Renal cortical epithelial cell (primary cell): ENCODE results near the gene SEPTIN7. TPM values are rescaled to one million over a fixed set of nuclear protein-coding genes. Genes with fewer than 3 reads are reported as not detected.

Source experiments
- DNase-seq: peaks from one replicate; pipeline ENCODE4 v3.0.0-alpha.2; 2011; ENCODE audit warnings: low read depth
- total RNA-seq: library from RNA; depleted of rRNA; stranded (reverse); fragments of >200 nt; gene quantifications from 2 replicates; pipeline ENCODE4 v1.2.3, GENCODE V29; 2014

SEPTIN7 gene
- total RNA-seq, 1 donor from 2014 or later, result 315 TPM

DNA sequence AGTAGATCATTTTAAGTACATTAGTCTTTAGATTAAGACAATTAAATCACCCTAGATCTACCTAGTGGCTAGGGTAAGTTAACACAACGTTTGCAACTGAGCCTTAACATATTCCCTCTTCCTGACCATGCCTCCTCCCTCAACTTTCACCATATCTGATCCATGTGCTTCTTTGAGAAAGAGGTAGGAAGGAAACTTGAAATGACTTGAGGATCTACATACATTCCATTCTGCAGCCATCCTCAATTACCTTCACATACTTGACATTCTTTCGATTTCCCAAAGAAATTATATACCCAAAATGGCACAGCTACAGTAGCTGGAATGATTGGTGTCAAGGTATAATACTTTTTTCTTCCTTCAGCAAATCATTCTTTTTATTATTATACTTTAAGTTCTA, 12.9 kb upstream of the SEPTIN7 start:
- DNase-seq, result no peak

DNA sequence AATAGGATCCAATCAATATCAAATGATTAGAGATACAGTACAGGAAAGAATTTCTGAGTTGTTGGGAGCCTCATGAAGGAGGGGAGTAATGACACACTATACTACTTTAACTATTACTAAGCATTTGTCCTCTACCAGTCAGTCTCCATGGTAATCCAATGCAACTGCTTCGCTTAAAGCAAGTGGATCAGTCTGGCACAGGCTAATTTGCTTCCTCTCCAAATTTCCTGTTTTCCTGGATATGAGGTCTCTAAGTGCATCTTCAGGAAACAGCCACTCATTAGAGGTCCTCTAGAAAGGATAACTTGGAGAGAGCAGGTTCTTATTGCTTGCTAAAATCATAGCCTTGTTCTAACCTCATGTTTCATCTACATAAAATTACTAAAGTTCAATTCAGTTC, 8.4 kb upstream of the SEPTIN7 start:
- no peak for DNase-seq

DNA sequence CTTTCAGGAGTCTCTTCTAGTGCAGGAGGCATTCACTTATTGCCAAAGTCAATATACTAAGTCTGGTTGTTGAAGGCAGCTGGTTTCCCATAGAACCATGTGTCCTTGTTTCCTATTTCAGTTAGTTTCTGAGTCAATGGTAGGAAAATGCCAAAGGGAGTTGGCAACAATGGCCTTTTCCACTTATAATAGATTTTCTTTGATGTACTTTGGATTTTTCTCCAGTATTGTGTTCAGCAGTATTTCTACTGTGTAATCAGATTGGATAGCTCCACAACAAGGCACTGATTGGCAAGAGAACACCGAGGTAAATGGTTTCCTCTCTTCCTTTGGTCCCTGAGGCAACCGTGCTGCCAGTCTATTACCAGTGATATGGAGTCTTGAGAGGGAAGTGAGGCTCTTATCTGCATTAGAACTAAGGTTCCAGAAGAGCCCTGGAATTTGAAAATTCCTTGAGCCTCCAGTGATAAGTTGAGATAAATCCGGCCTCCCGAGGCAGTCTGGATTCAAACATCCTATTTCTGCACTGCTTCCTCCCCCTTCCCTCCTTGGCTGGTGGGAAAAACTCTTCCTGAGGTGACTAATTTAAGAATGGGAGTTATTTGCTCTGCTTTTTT, 7.9 kb upstream of the SEPTIN7 start:
- no peak for DNase-seq

DNA sequence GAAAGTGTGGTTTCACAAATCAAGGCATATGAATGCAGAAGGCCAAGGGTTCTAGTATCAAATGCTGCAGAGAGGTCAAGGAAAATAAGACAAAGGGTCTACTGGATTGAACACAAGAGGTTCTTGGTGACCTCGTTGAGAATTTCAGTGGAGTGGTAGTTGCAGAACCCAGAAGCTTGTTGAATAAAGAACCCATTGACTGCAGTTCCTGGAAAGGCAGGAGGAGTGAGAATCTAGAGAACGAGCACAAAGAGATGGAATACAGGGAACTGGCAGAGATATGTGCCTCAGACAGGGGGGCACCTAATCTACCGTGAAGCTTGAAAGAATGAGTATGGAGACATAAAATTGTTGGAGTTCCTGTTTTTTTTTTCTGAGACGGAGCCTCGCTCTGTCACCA, 3.5 kb upstream of the SEPTIN7 start:
- no peak for DNase-seq

DNA sequence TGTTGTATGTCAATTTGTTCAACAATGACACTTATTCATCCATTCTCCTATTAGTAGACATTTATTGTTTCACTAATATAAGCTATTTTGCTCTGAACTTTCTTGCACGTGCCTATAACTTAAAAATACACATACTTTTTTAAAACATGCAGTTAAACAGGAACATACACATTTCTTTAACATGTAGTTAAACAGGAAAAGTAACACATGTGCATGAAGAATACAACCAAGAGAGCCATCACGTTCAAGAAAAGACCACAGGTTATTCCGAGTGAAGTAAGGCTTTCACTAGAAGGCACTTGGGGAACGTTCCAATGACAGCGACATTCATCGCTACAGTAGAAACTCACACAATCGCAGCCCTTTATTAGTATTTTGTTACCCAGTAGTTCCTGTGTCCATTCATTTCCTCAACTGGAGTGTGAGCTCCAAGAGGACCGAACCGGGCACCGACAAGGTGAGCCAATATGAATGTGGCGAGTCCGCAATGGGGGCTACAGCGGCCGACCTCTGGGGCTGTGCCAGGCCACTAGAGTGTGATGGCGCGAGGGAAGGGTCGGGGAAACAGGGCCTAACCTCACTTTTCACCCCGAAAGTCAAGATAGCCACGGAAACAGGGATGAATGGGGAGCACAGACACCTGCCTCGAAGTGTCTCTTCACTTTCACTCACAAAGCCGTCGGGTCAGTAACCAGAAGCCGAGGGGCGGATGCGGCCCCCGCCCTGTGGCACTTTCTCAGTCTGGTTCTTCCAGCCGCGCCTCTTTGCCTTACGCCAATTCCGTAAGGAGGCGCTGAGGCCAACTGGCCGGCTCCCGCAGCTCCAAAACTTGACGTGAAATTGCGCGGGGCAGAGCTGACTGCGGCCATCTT, 775 bp upstream of the SEPTIN7 start:
- DNase-seq, result peak; percentile 66

DNA sequence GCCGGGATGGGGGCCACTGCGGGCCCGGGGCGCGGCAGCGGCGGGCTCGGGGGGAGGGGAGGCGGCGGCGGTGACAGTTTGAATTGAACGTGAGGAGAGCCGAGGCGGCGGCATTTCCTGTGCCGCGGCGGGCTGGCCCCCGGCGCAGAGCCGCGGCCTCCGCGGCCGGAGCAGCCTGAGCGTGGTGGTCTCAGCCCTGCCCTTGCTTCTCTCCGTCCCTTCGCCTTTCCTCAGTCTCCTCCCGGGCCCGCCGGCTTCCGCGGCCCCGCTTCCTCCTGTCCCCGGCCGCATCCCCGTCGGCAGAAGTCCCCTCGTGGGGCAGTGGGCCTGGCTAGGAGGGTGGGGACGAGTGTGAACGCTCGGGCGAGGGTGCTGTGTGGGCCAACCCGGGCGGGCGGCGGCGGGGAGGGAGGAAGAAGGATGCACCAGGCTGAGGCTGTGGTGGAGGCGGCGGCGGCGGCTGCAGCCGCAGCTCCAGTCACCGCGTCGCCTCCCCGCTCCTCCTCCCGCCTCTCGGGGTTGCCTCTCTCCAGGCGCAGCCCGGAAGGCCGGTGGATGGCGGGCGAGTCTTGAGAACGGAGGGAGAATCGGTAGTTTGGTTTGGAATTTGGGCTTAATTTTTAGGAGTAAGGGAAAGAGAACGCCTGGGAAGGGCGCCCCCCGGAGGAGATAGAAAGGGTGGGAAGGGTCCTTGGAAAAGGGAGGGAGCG, 690 bp downstream of the SEPTIN7 start:
- peak; percentile 38 for DNase-seq

DNA sequence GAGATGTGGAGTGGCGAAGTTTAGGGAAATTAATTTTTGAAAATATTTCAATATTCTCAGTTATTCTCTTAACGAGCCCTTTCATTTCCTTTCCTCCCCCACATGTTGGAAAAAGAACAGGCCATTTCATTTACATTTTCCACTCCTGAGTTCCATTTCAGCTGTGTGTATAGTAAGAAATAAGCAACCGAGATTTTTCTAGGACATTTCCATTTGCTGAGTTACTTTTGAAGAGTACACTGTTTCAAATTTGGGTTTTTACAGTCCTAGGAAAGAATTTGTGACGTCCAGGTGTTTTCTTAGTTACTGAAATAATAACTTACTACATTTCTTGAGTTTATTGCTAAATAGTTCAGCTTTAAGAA, 1.2 kb downstream of the SEPTIN7 start:
- no peak for DNase-seq

DNA sequence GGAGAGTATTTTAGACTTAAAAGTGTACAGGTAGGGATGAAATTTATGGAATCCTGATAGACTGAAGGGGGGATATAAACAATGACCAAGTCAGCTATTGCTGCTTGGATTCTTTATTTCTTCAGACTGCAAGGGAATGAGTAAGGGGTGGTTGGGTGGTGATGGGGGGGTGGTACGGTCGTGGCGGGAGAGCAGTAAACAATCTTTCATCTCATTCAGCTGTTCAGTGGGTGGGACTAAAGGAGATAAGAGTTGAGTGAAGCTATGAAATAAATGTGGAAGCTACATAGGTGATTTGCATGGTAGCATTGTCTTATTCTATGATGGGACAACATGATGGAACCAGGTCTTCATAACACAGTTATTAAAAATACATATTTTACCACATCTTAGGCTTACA, 1.8 kb downstream of the SEPTIN7 start:
- no peak for DNase-seq

DNA sequence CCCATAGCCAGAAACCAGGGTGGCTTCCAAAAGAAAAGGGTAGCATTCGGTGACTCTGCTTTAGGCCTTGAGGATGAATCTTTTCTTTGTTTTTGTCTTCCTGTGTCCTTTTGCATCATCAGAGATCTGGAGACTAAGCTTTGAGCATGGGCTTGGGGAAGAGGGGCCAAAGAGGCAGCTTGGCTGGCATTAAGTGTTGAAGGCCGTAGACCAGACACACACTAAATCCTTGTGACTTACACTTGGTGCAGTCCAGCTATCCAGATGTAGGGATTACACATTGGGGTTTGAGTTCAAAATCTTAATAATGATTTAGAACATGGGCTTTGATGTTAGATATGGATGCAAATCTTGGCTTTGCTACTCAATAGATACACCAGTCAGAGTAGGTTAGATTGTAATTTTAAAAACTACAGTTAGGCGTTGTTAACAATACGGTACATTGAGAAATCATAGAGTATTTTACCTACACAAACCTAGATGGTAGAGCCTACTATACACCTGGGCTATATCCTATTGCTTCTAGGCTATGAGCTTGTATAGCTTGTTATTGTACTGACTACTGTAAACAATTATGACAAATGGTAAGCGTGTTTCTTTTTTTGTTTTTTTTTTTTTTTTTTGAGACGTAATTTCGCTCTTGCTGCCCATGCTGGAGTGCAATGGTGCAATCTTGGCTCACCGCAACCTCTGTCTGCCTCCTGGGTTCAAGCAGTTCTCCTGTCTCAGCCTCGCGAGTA, 3.5 kb downstream of the SEPTIN7 start:
- no peak for DNase-seq

DNA sequence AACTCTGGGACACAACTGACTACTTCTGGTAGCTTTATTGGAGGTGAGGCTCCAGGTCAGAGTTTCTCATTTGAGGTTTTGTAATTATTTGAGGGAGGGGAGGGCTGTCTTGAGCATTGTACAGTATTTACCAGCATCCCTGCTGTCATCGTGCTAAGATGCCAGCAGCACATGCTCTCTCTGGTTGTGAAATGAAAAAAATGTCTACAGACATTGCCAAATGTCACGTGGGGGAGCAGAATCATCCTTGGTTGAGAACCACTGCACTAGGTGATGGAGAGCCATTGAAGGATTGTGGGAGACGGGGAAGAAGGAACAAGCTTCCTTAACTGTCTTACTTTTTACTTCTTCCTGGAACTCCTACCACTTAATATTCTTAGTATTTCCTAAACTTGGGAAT, 5.0 kb downstream of the SEPTIN7 start:
- DNase-seq, result no peak

DNA sequence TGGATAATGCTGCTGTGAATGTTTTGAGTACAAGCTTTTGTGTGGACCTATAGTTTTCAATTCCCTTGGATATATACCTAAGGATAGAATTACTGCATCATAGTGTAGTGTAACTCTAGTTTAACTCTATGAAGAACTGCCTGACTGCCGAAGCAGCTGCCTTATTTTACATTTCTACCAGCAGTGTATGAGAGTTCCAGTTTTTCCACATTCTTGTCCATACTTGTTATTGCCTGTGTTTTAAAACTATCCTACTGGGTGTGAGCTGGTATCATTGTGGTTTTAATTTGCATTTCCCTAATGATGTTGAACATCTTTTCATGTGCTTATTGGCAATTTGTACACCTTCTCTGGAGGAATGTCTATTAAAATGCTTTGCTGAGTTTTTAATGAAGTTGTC, 15.7 kb downstream of the SEPTIN7 start:
- no peak for DNase-seq

DNA sequence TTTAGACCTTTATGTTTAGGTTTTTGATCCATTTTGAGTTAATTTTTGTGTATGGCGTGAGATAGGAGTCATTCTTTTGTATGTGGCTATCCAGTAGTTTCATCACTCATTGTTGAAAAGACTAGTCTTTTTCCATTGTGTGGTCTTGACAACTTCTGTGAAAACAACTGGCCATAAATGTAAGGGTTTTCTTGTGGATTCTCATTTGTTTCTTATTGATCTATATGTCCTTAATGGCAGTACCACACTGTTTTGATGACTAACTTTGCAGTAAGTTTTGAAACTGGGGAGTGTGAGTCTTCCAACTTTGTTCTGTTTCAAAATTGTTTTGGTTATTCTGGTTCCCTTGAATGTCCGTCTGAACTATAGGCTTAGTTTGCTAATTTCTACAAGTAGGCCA, 16.3 kb downstream of the SEPTIN7 start:
- no peak for DNase-seq

DNA sequence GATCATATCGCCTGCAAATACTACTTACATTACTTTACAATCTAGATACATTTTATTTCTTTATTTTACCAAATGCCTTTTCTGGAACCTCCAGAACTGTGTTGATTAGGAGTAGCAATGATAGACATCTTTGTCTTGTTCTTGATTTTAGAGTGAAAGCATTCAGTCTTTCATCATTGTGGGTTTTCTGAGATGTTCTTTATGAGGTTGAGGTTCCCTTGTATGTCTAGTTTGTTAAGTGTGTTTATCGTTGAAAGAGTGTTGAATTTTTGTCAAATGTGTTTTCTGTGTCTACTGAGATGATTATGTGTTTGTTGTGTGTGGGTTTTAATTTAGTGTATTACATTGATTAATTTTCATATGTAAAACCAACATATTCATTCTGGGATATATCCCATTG, 17.1 kb downstream of the SEPTIN7 start:
- DNase-seq, result no peak

DNA sequence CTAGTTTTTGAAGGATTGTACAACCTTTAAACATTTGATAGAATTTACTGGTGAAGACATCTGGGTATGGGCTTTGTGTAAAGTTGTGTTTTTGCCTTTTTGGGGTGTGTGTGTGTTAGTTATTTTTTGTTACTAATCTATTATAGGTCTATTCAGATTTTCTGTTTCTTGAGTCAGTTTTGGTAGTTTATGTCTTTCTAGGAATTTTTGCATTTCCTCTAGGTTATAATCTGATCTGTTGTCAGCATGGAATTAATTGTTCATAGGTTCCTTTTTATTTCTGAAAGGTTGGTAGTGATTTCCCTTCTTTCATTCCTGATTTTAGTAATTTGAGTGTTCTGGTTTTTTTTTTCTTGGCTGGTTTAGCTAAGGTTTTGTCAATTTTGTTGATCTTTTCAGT, 17.7 kb downstream of the SEPTIN7 start:
- DNase-seq, result no peak

DNA sequence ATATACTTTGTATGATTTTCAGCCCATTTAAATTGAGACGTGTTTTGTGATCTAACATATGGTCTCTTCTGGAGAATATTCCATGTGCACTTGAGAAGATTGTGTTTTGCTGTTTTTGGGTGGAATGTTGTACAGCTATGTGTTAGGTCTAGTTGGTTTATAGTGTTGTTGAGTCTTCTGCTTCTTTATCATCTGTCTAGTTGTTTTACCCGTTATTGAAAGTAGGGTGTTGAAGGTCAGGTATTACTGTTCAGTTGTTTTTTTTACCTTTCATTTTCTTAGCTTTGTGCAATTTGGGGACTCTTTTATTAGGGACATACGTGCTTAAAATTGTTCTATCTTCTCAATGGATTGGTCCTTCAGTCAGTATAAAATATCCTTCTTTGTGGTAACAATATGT, 18.5 kb downstream of the SEPTIN7 start:
- no peak for DNase-seq

DNA sequence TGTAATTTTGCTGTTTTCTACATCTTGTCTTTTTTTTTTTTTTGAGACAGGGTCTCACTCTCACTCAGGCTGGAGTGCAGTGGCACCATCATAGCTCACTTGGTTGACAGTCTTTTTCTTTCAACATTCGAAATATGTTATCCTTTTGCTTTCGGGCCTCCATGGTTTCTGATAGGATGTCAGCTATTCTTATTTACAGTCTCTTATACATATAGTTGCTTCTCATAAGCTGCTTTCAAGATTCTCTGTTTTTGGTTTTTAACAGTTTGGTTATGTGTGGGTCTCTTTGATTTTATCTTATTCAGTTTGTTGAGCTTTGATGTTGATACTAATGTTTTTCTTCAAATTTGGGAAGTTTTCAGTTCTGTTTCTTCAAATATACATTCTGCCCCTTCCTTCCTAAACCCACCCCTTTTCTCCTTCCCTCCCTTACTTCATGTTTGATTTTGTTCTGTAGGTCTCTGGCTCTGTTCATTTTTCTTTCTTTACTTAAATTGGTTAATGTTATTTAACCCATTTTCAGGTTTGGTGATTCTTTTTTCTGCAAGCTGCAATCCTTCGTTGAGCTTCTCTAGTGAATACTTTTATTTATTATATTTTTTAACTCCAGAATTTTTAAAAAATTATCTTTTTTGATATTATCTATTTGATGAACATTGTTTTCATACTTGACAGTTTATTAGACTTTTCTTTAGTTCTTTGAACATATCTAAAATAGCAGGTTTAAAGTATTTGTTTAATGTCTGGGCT, 19.3 kb downstream of the SEPTIN7 start:
- DNase-seq, result no peak

DNA sequence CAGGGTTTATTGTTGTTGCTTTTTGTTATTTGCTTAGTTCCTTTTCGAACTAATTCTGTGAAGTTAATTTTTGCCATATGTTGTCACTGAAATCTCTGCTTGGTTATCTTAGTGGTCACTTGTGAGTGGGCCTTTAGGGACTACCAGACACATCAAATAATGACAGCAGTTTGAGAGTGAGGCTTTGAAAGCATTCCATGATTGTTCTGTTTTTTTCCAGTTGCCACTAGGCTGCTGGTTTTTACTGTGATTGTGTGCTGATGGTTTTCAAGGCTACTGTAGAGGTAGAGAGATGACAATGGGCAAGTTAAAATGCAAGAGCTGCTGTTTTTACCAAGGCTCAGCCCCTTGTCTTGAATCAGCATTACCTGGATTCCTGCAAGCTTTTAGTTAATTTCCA, 20.0 kb downstream of the SEPTIN7 start:
- no peak for DNase-seq

DNA sequence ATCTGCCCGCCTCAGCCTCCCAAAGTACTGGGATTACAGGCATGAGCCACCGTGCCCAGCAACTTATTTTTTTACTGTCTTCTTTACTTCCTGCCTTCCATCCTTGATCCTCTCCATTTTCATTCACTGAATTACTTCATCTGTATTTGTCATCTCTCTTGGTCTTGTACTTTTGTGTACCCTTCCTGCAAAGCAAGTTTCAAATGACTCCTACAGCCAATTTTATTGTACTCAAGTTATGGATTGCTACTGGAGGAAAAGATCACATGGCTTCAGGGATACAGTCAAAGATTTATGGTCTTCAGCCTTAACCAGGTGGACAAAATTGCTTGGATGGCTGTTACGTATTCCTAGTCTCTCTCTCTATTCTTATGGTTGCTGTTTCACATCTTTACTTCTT, 22.6 kb downstream of the SEPTIN7 start:
- no peak for DNase-seq

DNA sequence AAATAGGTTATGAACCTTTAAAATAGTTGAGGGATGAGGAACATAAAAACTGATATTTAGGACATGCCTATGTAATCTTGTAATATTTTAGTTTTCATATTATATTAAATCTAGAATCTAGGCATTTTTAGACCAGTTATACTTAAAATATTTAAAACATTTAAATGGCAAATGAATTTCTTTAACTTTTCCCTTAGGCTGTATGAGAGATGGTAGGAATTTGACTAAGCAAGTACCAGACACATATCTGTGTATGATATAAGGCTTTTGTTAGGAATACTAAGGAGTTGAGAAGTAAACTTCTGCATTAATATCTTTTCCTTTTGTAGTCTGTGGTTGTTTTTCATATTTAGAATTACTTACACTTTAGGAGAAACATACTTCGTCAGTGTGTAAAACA, 25.1 kb downstream of the SEPTIN7 start:
- no peak for DNase-seq

DNA sequence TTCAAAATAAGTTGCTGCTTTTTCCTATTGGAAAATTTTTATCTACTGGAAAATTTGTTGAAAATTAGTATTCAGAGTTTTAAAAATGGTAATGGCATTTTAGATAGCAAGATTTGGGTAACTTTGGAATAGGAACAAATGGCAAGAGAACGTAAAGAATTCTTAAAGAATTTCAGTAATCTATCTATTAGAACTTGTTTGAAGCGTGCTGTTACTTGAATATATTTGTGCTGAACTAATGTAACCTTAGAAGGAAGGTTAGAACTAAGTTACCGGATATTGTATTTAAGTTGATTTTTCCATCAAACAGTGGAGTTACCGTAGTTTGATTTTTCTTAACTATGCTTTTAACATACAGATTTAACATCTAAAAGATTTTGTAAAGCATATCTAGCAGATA, 25.9 kb downstream of the SEPTIN7 start:
- DNase-seq, result no peak

DNA sequence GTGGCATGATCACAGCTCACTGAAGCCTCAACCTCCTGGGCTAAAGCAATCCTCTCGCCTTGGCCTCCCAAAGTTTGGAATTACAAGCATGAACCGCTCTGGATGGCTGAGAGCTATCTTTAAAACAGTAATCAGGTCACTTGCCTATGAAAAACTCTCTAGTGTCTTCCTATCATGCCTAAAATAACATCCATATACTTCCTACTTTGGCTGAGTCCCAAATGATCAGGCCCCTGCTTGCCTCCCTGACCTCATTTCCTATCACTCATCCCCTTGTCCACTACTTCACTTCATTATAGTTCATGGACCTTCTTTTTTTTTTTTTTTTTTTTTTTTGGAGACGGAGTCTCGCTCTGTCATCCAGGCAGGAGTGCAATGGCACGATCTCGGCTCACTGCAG, 28.0 kb downstream of the SEPTIN7 start:
- no peak for DNase-seq

DNA sequence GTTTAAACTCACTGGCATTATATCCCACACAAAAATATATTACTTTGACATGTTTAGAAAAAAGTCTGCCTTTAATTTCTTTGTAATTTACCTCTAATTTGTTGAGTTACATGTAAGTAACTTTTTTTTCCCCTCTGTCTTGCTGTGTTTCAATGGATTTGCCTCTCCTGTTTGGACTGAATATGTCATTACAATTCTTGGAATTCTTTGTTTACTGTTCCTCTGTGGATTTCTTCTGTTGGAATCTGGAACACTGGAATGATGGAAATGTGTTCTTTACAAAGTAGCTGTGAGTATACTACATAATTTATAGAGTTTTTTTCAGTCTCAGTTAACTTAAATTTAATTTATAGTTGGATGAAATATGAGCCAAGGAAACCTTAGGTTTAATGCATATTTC, 30.4 kb downstream of the SEPTIN7 start:
- peak; percentile 71 for DNase-seq
